RWPE2 (cell line): ENCODE data around the gene CLTCL1.

Experiments used
- ATAC-seq: fragments of 200-7000 bp; cut with Tn5 transposase; 3 replicates; pipeline ENCODE4 v1.9.1; 2021; ENCODE audit warnings: low read depth
- DNase-seq: peaks from one replicate; pipeline ENCODE4 v3.0.0-alpha.2; 2020; ENCODE audit warnings: low spot score
- H3K27ac ChIP-seq: fragments of 450-650 bp; 2 replicates; pipeline ENCODE4 v1.5.1; 2017; ENCODE audit warnings: mild to moderate bottlenecking; ENCODE audit not compliant: poor library complexity, severe bottlenecking
- H3K27me3 ChIP-seq: fragments of 250-450 bp; sonication (Bioruptor Pico); 2 replicates; pipeline ENCODE4 v1.5.1; 2021; ENCODE audit warnings: mild to moderate bottlenecking, moderate library complexity; ENCODE audit not compliant: insufficient read depth, poor library complexity, severe bottlenecking
- H3K36me3 ChIP-seq: fragments of 250-450 bp; sonication (Bioruptor Pico); 2 replicates; pipeline ENCODE4 v1.5.1; 2020; ENCODE audit warnings: low read depth, mild to moderate bottlenecking, moderate library complexity
- H3K4me1 ChIP-seq: fragments of 250-450 bp; sonication (Bioruptor Pico); 2 replicates; pipeline ENCODE4 v1.5.1; 2021; ENCODE audit warnings: mild to moderate bottlenecking, moderate library complexity; ENCODE audit not compliant: insufficient read depth, poor library complexity, severe bottlenecking
- H3K4me3 ChIP-seq: fragments of 250-450 bp; sonication (Bioruptor Pico); 2 replicates; pipeline ENCODE4 v1.5.1; 2021; ENCODE audit warnings: mild to moderate bottlenecking, moderate library complexity; ENCODE audit not compliant: severe bottlenecking
- H3K9me3 ChIP-seq: fragments of 250-450 bp; sonication (Bioruptor Pico); 2 replicates; pipeline ENCODE4 v1.5.1; 2021; ENCODE audit warnings: mild to moderate bottlenecking, moderate library complexity; ENCODE audit not compliant: severe bottlenecking
- CTCF ChIP-seq: fragments of 450-650 bp; IDR thresholded peaks from one replicate; pipeline ENCODE4 v1.5.1; 2017; ENCODE audit warnings: mild to moderate bottlenecking, moderate library complexity; ENCODE audit not compliant: poor library complexity, severe bottlenecking

CLTCL1 gene

GRCh38 chr22:19176732-19177131, 114.8 kb downstream of the CLTCL1 start:
- peak overlapping the region; percentile 73 for H3K27ac ChIP-seq

GRCh38 chr22:19176175-19176643, 115.3 kb downstream of the CLTCL1 start:
- no peak for ATAC-seq

More at GRCh38 chr22:19176732-19177131, 114.8 kb downstream of the CLTCL1 start:
- DNase-seq (no peak), ATAC-seq (no peak)
- Histone ChIP-seq H3K4me1 (peaks cover 18% of the 10 kb centered on the region), H3K36me3 (peaks cover 21% of the 10 kb centered on the region), H3K9me3 (no peaks in the 10 kb centered on the region), H3K4me3 (peak overlapping the region; percentile 98), H3K27me3 (no peaks in the 10 kb centered on the region)
- no peak for TF ChIP-seq CTCF

GRCh38 chr22:19175602-19176174, 115.8 kb downstream of the CLTCL1 start:
- Histone ChIP-seq H3K9me3 (no peaks in the 10 kb centered on the region), H3K36me3 (peaks cover 21% of the 10 kb centered on the region), H3K4me1 (peaks cover 18% of the 10 kb centered on the region), H3K4me3 (no peak overlapping the region), H3K27me3 (no peaks in the 10 kb centered on the region), H3K27ac (peak overlapping the region; percentile 75)
- no peak for ATAC-seq
- no peak for DNase-seq
- no peak for TF ChIP-seq CTCF

More at GRCh38 chr22:19176175-19176643, 115.3 kb downstream of the CLTCL1 start:
- H3K4me3 ChIP-seq, result no peak overlapping the region
- H3K27ac ChIP-seq, result peak overlapping the region; percentile 73
- no peak for DNase-seq
- no peaks in the 10 kb centered on the region for H3K9me3 ChIP-seq
- TF ChIP-seq CTCF, result no peak
- H3K27me3 ChIP-seq, result no peaks in the 10 kb centered on the region
- H3K4me1 ChIP-seq, result peaks cover 18% of the 10 kb centered on the region
- H3K36me3 ChIP-seq, result peaks cover 21% of the 10 kb centered on the region

- Histone ChIP-seq H3K27me3 (no peaks in the 10 kb centered on the region), H3K27ac (peak overlapping the region; percentile 75), H3K36me3 (peaks cover 21% of the 10 kb centered on the region), H3K4me3 (no peak overlapping the region), H3K9me3 (no peaks in the 10 kb centered on the region), H3K4me1 (peaks cover 18% of the 10 kb centered on the region)
- ATAC-seq (no peak), DNase-seq (no peak)
- no peak for TF ChIP-seq CTCF
These were observed 116.4 kb downstream of the CLTCL1 start for GRCh38 chr22:19175026-19175601.
